IPS-18c (cell line): ENCODE results near the gene PLEKHG1.

Experiments
- H3K4me3 ChIP-seq: 2 replicates; pipeline ENCODE4 v1.7.0; 2013; ENCODE audit warnings: low read depth, mild to moderate bottlenecking, low read length, moderate library complexity; ENCODE audit not compliant: insufficient read depth
- H3K9me3 ChIP-seq: one replicate; pipeline ENCODE4 v1.6.1; 2013; ENCODE audit warnings: mild to moderate bottlenecking, low read length, moderate library complexity; ENCODE audit not compliant: control insufficient read depth, insufficient read depth

PLEKHG1 gene

GRCh38 chr6:150628908-150629307, 29.2 kb downstream of the PLEKHG1 start:
- no peak overlapping the region for H3K4me3 ChIP-seq
- peaks cover 2% of the 10 kb centered on the region for H3K9me3 ChIP-seq

- Histone ChIP-seq H3K9me3 (no peaks in the 10 kb centered on the region), H3K4me3 (no peak overlapping the region)
Observed at GRCh38 chr6:150631283-150631983, 31.7 kb downstream of the PLEKHG1 start.

- Histone ChIP-seq H3K4me3 (no peak overlapping the region), H3K9me3 (no peaks in the 10 kb centered on the region)
Observed at GRCh38 chr6:150631984-150632642, 32.4 kb downstream of the PLEKHG1 start.

- H3K9me3 ChIP-seq, result no peaks in the 10 kb centered on the region
- no peak overlapping the region for H3K4me3 ChIP-seq
Observed at GRCh38 chr6:150632785-150633485, 33.2 kb downstream of the PLEKHG1 start.

- Histone ChIP-seq H3K4me3 (no peak overlapping the region), H3K9me3 (no peaks in the 10 kb centered on the region)
Observed at GRCh38 chr6:150633486-150633834, 33.8 kb downstream of the PLEKHG1 start.

GRCh38 chr6:150634176-150634963, 34.7 kb downstream of the PLEKHG1 start:
- Histone ChIP-seq H3K4me3 (no peak overlapping the region), H3K9me3 (no peaks in the 10 kb centered on the region)

GRCh38 chr6:150634964-150635292, 35.2 kb downstream of the PLEKHG1 start:
- Histone ChIP-seq H3K9me3 (no peaks in the 10 kb centered on the region), H3K4me3 (no peak overlapping the region)

GRCh38 chr6:150635906-150636514, 36.3 kb downstream of the PLEKHG1 start:
- H3K4me3 ChIP-seq, result no peak overlapping the region
- no peaks in the 10 kb centered on the region for H3K9me3 ChIP-seq

GRCh38 chr6:150636808-150637207, 37.1 kb downstream of the PLEKHG1 start:
- no peaks in the 10 kb centered on the region for H3K9me3 ChIP-seq
- H3K4me3 ChIP-seq, result no peak overlapping the region

GRCh38 chr6:150637266-150637665, 37.6 kb downstream of the PLEKHG1 start:
- Histone ChIP-seq H3K9me3 (no peaks in the 10 kb centered on the region), H3K4me3 (no peak overlapping the region)

- H3K9me3 ChIP-seq, result no peaks in the 10 kb centered on the region
- no peak overlapping the region for H3K4me3 ChIP-seq
Observed at GRCh38 chr6:150638267-150638666, 38.6 kb downstream of the PLEKHG1 start.

- Histone ChIP-seq H3K9me3 (no peaks in the 10 kb centered on the region), H3K4me3 (no peak overlapping the region)
Observed at GRCh38 chr6:150638765-150639164, 39.1 kb downstream of the PLEKHG1 start.

GRCh38 chr6:150639823-150640331, 40.2 kb downstream of the PLEKHG1 start:
- Histone ChIP-seq H3K4me3 (no peak overlapping the region), H3K9me3 (no peaks in the 10 kb centered on the region)

GRCh38 chr6:150640556-150641209, 41.0 kb downstream of the PLEKHG1 start:
- no peak overlapping the region for H3K4me3 ChIP-seq
- H3K9me3 ChIP-seq, result no peaks in the 10 kb centered on the region

GRCh38 chr6:150641398-150642139, 41.9 kb downstream of the PLEKHG1 start:
- H3K4me3 ChIP-seq, result no peak overlapping the region
- H3K9me3 ChIP-seq, result no peaks in the 10 kb centered on the region

GRCh38 chr6:150646228-150646627, 46.5 kb downstream of the PLEKHG1 start:
- Histone ChIP-seq H3K9me3 (no peaks in the 10 kb centered on the region), H3K4me3 (no peak overlapping the region)
